H1 (cell line): ENCODE measurements around the gene NDRG4. TPM values are rescaled to one million over a fixed set of nuclear protein-coding genes. Genes with fewer than 3 reads are reported as not detected.

Experiments used
- CTCF ChIA-PET: fragments of 300-600 bp; sonication (Branson Sonifier 250); formaldehyde crosslinking; loops from one replicate; lab custom pipeline; 2021; ENCODE audit not compliant: partially characterized antibody; lab: Charles Lee
- POLR2A ChIA-PET: fragments of 300-600 bp; sonication (Branson Sonifier 250); formaldehyde crosslinking; loops from one replicate; lab custom pipeline; 2021; ENCODE audit warnings: inconsistent platforms; ENCODE audit not compliant: partially characterized antibody; lab: Charles Lee
- DNase-seq, 2 experiments: peaks; one replicate each; pipeline versions ENCODE4 v3.0.0 to v3.0.0-alpha.2; 2010 to 2022; ENCODE audit warnings: low spot score in 2 of 2, low read depth in 1 of 2, mixed read lengths in 1 of 2
- FAIRE-seq: peaks from 2 replicates; lab custom pipeline; 2011; peaks lifted over from hg19 to GRCh38; lab: Jason Lieb, UNC
- H2AFZ ChIP-seq: 2 replicates; pipeline ENCODE4 v1.8.1; 2012; ENCODE audit warnings: low read length, inconsistent platforms
- H2AK5ac ChIP-seq: 2 replicates; pipeline ENCODE4 v1.6.1; 2013; ENCODE audit warnings: low read depth, low read length
- H2BK120ac ChIP-seq: replicated peaks from 2 replicates; pipeline ENCODE3; 2013; ENCODE audit warnings: low read depth, low read length, inconsistent platforms
- H2BK12ac ChIP-seq: 2 replicates; pipeline ENCODE4 v1.6.1; 2013; ENCODE audit warnings: low read depth, low read length
- H2BK15ac ChIP-seq: 2 replicates; pipeline ENCODE4 v1.6.1; 2013; ENCODE audit warnings: low read length
- H2BK20ac ChIP-seq: 2 replicates; pipeline ENCODE4 v1.6.1; 2013; ENCODE audit warnings: low read length
- H2BK5ac ChIP-seq: 2 replicates; pipeline ENCODE4 v1.6.1; 2013; ENCODE audit warnings: low read depth, low read length
- H3K14ac ChIP-seq: 2 replicates; pipeline ENCODE4 v1.6.1; 2013; ENCODE audit warnings: inconsistent platforms; ENCODE audit not compliant: insufficient read length
- H3K18ac ChIP-seq: 2 replicates; pipeline ENCODE4 v1.6.1; 2013; ENCODE audit warnings: low read length; ENCODE audit errors: extremely low read depth
- H3K23ac ChIP-seq: 2 replicates; pipeline ENCODE4 v1.6.1; 2013; ENCODE audit warnings: inconsistent platforms; ENCODE audit not compliant: insufficient read length
- H3K23me2 ChIP-seq: 2 replicates; pipeline ENCODE4 v1.6.1; 2013; ENCODE audit warnings: low read depth, low read length
- H3K27ac ChIP-seq: 2 replicates; pipeline ENCODE4 v1.6.1; 2011; ENCODE audit warnings: low read depth, low read length, inconsistent platforms
- H3K27me3 ChIP-seq, 4 experiments: replicated peaks in 1 of 4; 1 replicate in 1 of 4; 2 replicates in 3 of 4; pipeline versions ENCODE4 v1.6.1 to v1.8.1; 2011 to 2013; ENCODE audit warnings: low read length in 3 of 4, mild to moderate bottlenecking in 3 of 4, inconsistent platforms in 2 of 4, mixed read lengths in 2 of 4, moderate library complexity in 1 of 4; ENCODE audit not compliant: control insufficient read depth in 3 of 4, insufficient read depth in 3 of 4; ENCODE audit errors: extremely low read depth in 1 of 4
- H3K36me3 ChIP-seq, 4 experiments: 2 replicates each; pipeline versions ENCODE4 v1.6.1 to v1.8.1; 2011 to 2013; ENCODE audit warnings: mild to moderate bottlenecking in 4 of 4, low read length in 3 of 4, moderate library complexity in 2 of 4, control low read depth in 1 of 4, inconsistent platforms in 1 of 4; ENCODE audit not compliant: insufficient read depth in 4 of 4, control insufficient read depth in 2 of 4
- H3K4ac ChIP-seq: replicated peaks from 2 replicates; pipeline ENCODE3; 2013; ENCODE audit warnings: low read length, low read depth, mixed read lengths, inconsistent platforms; ENCODE audit not compliant: insufficient read length
- H3K4me1 ChIP-seq, 4 experiments: replicated peaks in 1 of 4; 1 replicate in 1 of 4; 2 replicates in 3 of 4; pipeline versions ENCODE4 v1.6.1 to v1.8.1; 2011 to 2013; ENCODE audit warnings: low read length in 3 of 4, inconsistent platforms in 2 of 4, mixed read lengths in 1 of 4; ENCODE audit not compliant: insufficient read depth in 4 of 4, control insufficient read depth in 3 of 4
- H3K4me2 ChIP-seq, 2 experiments: 2 replicates each; pipeline versions ENCODE4 v1.6.1 to v1.8.1; 2011 to 2013; ENCODE audit warnings: low read depth in 2 of 2, low read length in 2 of 2, control low read depth in 1 of 2, inconsistent platforms in 1 of 2, mild to moderate bottlenecking in 1 of 2; ENCODE audit not compliant: insufficient read depth in 1 of 2
- H3K4me3 ChIP-seq, 4 experiments: fragments of 200-600, 300-600 bp in 1 of 4; sonication (generic), shearing (Covaris generic), sonication (Bioruptor Twin) in 1 of 4; 2 replicates each; pipeline versions ENCODE4 v1.5.1 to v1.8.1; 2011 to 2016; ENCODE audit warnings: low read length in 4 of 4, low read depth in 3 of 4, control low read depth in 2 of 4, inconsistent platforms in 2 of 4, mild to moderate bottlenecking in 2 of 4, mixed read lengths in 1 of 4, moderate library complexity in 1 of 4; ENCODE audit not compliant: insufficient read depth in 2 of 4; ENCODE audit errors: extremely low read depth in 1 of 4
- H3K56ac ChIP-seq: replicated peaks from 2 replicates; pipeline ENCODE3; 2013; ENCODE audit warnings: low read depth, mild to moderate bottlenecking, mixed read lengths, low read length, inconsistent platforms; ENCODE audit not compliant: insufficient read length
- H3K79me1 ChIP-seq: 2 replicates; pipeline ENCODE4 v1.6.1; 2013; ENCODE audit warnings: low read depth, low read length, control low read depth
- H3K79me2 ChIP-seq, 2 experiments: 2 replicates each; pipeline versions ENCODE4 v1.6.1 to v1.8.1; 2012 to 2013; ENCODE audit warnings: low read length in 2 of 2, mild to moderate bottlenecking in 2 of 2, inconsistent platforms in 1 of 2; ENCODE audit not compliant: insufficient read depth in 2 of 2, control insufficient read depth in 1 of 2
- H3K9ac ChIP-seq, 4 experiments: replicated peaks in 1 of 4; 1 replicate in 1 of 4; 2 replicates in 3 of 4; pipeline versions ENCODE4 v1.6.1 to v1.8.1; 2011 to 2013; ENCODE audit warnings: low read depth in 3 of 4, low read length in 3 of 4, control low read depth in 2 of 4, mild to moderate bottlenecking in 2 of 4, moderate library complexity in 2 of 4, inconsistent platforms in 1 of 4; ENCODE audit errors: extremely low read depth in 1 of 4
- H3K9me3 ChIP-seq, 2 experiments: 2 replicates each; pipeline versions ENCODE4 v1.6.1 to v1.8.1; 2012 to 2013; ENCODE audit warnings: mild to moderate bottlenecking in 2 of 2, moderate library complexity in 2 of 2, control low read depth in 1 of 2, inconsistent platforms in 1 of 2, low read depth in 1 of 2, low read length in 1 of 2, mixed read lengths in 1 of 2; ENCODE audit not compliant: insufficient read depth in 2 of 2
- H4K20me1 ChIP-seq, 2 experiments: replicated peaks in 1 of 2; 2 replicates each; pipeline versions ENCODE3 to v1.8.1; 2011 to 2013; ENCODE audit warnings: inconsistent platforms in 2 of 2, low read length in 2 of 2, mild to moderate bottlenecking in 1 of 2; ENCODE audit not compliant: insufficient read depth in 2 of 2, control insufficient read depth in 1 of 2
- H4K5ac ChIP-seq: 2 replicates; pipeline ENCODE4 v1.6.1; 2013; ENCODE audit warnings: low read length, low read depth, mixed read lengths, inconsistent platforms; ENCODE audit not compliant: insufficient read length
- H4K8ac ChIP-seq: 2 replicates; pipeline ENCODE4 v1.8.0; 2013; ENCODE audit warnings: mild to moderate bottlenecking, moderate library complexity, low read length, inconsistent platforms; ENCODE audit not compliant: insufficient read depth; ENCODE audit errors: extremely low read depth
- H4K91ac ChIP-seq: replicated peaks from 2 replicates; pipeline ENCODE3; 2013; ENCODE audit warnings: low read length, mixed read lengths, inconsistent platforms; ENCODE audit not compliant: insufficient read length
- CBX8 ChIP-seq: fragments of 300-800, 300-1000 bp; sonication (generic); IDR thresholded peaks from 2 replicates; pipeline ENCODE4 v1.7.1; 2016; ENCODE audit warnings: low read depth, low read length, borderline replicate concordance
- CEBPB ChIP-seq: IDR thresholded peaks from 2 replicates; pipeline ENCODE4 v1.6.1; 2012; ENCODE audit warnings: low read depth, low read length
- CREB1 ChIP-seq: IDR thresholded peaks from 2 replicates; pipeline ENCODE4 v1.6.1; 2012; ENCODE audit warnings: inconsistent platforms
- SP2 ChIP-seq: IDR thresholded peaks from 2 replicates; pipeline ENCODE4 v1.6.1; 2012; ENCODE audit warnings: mild to moderate bottlenecking, low read length, inconsistent platforms
- TAF7 ChIP-seq: optimal IDR thresholded peaks from 2 replicates; pipeline ENCODE3; 2011; ENCODE audit warnings: low read depth, mild to moderate bottlenecking, inconsistent platforms, low read length, moderate library complexity, borderline replicate concordance
- TCF12 ChIP-seq: IDR thresholded peaks from 2 replicates; pipeline ENCODE4 v1.6.1; 2011; ENCODE audit warnings: low read depth, mild to moderate bottlenecking, low read length
- ZNF274 ChIP-seq: IDR thresholded peaks from 2 replicates; pipeline ENCODE4 v1.7.0; 2012; ENCODE audit warnings: low read length, borderline replicate concordance; ENCODE audit errors: extremely low read depth
- WGBS, 2 experiments: shearing (Covaris generic) in 1 of 2; methylation state at CpG; one replicate each; pipeline versions ENCODE4 v1.1.6 to v1.1.7; 2013 to 2015; ENCODE audit warnings: low lambda C conversion rate in 2 of 2, mixed read lengths in 2 of 2, inconsistent platforms in 1 of 2, low coverage in 1 of 2, missing lambda C conversion rate in 1 of 2; ENCODE audit not compliant: insufficient replicate concordance in 2 of 2, insufficient coverage in 1 of 2, insufficient read length in 1 of 2; ENCODE audit errors: extremely low coverage in 1 of 2, missing lambda C conversion rate in 1 of 2; 5-methylcytosine and 5-hydroxymethylcytosine counted together
- polyA plus RNA-seq, 7 experiments: library from polyadenylated mRNA; depleted of rRNA in 3 of 7; stranded (reverse) in 5 of 7; unstranded in 2 of 7; fragments of >200 nt in 5 of 7; fragments of 200-250 nt in 2 of 7; gene quantifications; 1 replicate in 5 of 7; 2 replicates in 1 of 7; 4 replicates in 1 of 7; pipeline versions ENCODE4 v1.2.1 to v1.2.3, GENCODE V29; 2011 to 2013; ENCODE audit warnings: missing spikeins in 2 of 7, mixed read lengths in 2 of 7
- total RNA-seq: library from RNA; stranded (reverse); fragmentation: NEBNext Ultra II Directional; extraction: Animal tissue kit (Norgen Biotek cat#: 25700); gene quantifications from 2 replicates; pipeline ENCODE4 v1.2.1, GENCODE V29; 2021

Gene NDRG4
- total and polyA plus RNA-seq, 2 of the 8 experiments (the other 6 are each of a cell fraction or from before 2014, with no cell fraction given): 20.8 to 30.9 TPM

GRCh38 chr16:58458606-58459343, 41.2 kb upstream of the NDRG4 start:
- Histone ChIP-seq H3K56ac (no peak overlapping the region), H3K27ac (no peak overlapping the region), H3K79me2 (no peaks in the 10 kb centered on the region), H3K4me3 (no peak overlapping the region), H3K18ac (no peak overlapping the region), H4K20me1 (no peaks in the 10 kb centered on the region), H2AK5ac (no peak overlapping the region), H2BK20ac (no peak overlapping the region), H3K14ac (no peak overlapping the region), H3K79me1 (no peaks in the 10 kb centered on the region), H3K4ac (no peak overlapping the region), H2BK120ac (no peak overlapping the region), H2BK5ac (no peak overlapping the region), H4K91ac (no peak overlapping the region), H3K4me1 (peaks cover 0 to 7% (median 2%) of the 10 kb centered on the region in 4 experiments; a peak in 1 of 7 replicates), H3K9ac (no peak overlapping the region), H3K4me2 (no peak overlapping the region), H3K36me3 (peaks cover 0 to 3% (median 0%) of the 10 kb centered on the region in 4 experiments; a peak in 1 of 8 replicates), H2BK12ac (no peak overlapping the region), H4K8ac (no peak overlapping the region; the same call in 1 of the 2 replicates), H3K27me3 (peaks cover 9 to 20% (median 17%) of the 10 kb centered on the region in 4 experiments), H4K5ac (no peak overlapping the region), H3K23ac (no peak overlapping the region), H3K9me3 (no peaks in the 10 kb centered on the region), H2BK15ac (no peak overlapping the region), H3K23me2 (peaks cover 7% of the 10 kb centered on the region; the same call in 1 of the 2 replicates), H2AFZ (no peak overlapping the region)
- WGBS, 2 experiments: 81% methylated on average over 10 of the region's 10 CpGs; no CpG with 5 or more reads in 1 of the 2 experiments
- TF ChIP-seq TCF12: no peak
- no peak for TF ChIP-seq CEBPB
- TF ChIP-seq SP2: no peak
- no peak for TF ChIP-seq CREB1
- TF ChIP-seq CBX8: no peak
- no peak for TF ChIP-seq ZNF274
- no peak for TF ChIP-seq TAF7
- DNase-seq (no peak), FAIRE-seq (no peak)
- CTCF ChIA-PET: interaction anchor here (1.0 to 1.1 kb wide), 2 partner anchors 23 to 119 kb away, joined by 4 to 6 read pairs; no protein-coding TSS in a partner anchor
- POLR2A ChIA-PET: no interaction called here
